ELF-1 (cell line): ENCODE measurements around the gene RIPK1.
A peak's percentile ranks its signal among the peaks of the same experiment; 100 is the strongest.

Source experiments
- DNase-seq: peaks from one replicate; pipeline ENCODE4 v3.0.0-alpha.2; 2016; ENCODE audit warnings: low read depth, low spot score

RIPK1 gene

GRCh38 chr6:3163248-3163594, 94.9 kb downstream of the RIPK1 start:
- peak; percentile 55 for DNase-seq

- DNase-seq, result no peak
These were observed 96.1 kb downstream of the RIPK1 start for GRCh38 chr6:3164388-3164787.
